Activated T-cell treated with anti-CD3 and anti-CD28 coated beads, Interleukin-2, amount 50 U/mL, for 1 hour (primary cell): Measurements from ENCODE around the gene ZW10.
"Not testable (repeated sequence)": the region's sequence is repeated elsewhere in the genome, so short reads cannot be mapped to it uniquely, and the experiment has no call there.

Experiments
- DNase-seq: peaks from one replicate; pipeline ENCODE4 v3.0.0-alpha.2; 2020

ZW10 gene

GRCh38 chr11:113773416-113774173, at the start of gene ZW10:
ZW10 (minus strand) TSS chr11:113773692; CDS start chr11:113773666, 26 bp downstream.
- DNase-seq, result peak; percentile 93

- DNase-seq, result no peak
Measured at GRCh38 chr11:113818426-113818825, 44.9 kb upstream of the ZW10 start.

- no peak for DNase-seq
Measured at GRCh38 chr11:113817626-113818025, 44.1 kb upstream of the ZW10 start.

- DNase-seq, result no peak
Measured at GRCh38 chr11:113817162-113817561, 43.7 kb upstream of the ZW10 start.

- DNase-seq, result no peak
Measured at GRCh38 chr11:113814181-113814580, 40.7 kb upstream of the ZW10 start.

GRCh38 chr11:113808931-113809330, 35.4 kb upstream of the ZW10 start:
- no peak for DNase-seq

GRCh38 chr11:113806406-113806805, 32.9 kb upstream of the ZW10 start:
- no peak for DNase-seq

GRCh38 chr11:113805640-113806039, 32.1 kb upstream of the ZW10 start:
- DNase-seq, result no peak

- no peak for DNase-seq
Measured at GRCh38 chr11:113802621-113803020, 29.1 kb upstream of the ZW10 start.

GRCh38 chr11:113796663-113797259, 23.3 kb upstream of the ZW10 start:
- no peak for DNase-seq

GRCh38 chr11:113789675-113790320, 16.3 kb upstream of the ZW10 start:
- no peak for DNase-seq

- not testable (repeated sequence) for DNase-seq
Measured at GRCh38 chr11:113789016-113789415, 15.5 kb upstream of the ZW10 start.

- DNase-seq, result no peak
Measured at GRCh38 chr11:113782134-113782533, 8.6 kb upstream of the ZW10 start.

GRCh38 chr11:113781682-113782081, 8.2 kb upstream of the ZW10 start:
- no peak for DNase-seq

GRCh38 chr11:113779496-113779895, 6.0 kb upstream of the ZW10 start, which contains the start of gene CLDN25:
CLDN25 (plus strand) TSS chr11:113779796; CDS start chr11:113779796, 0 bp downstream.
- DNase-seq, result no peak

- no peak for DNase-seq
Measured at GRCh38 chr11:113778111-113778910, 4.8 kb upstream of the ZW10 start.

GRCh38 chr11:113774174-113774503, 647 bp upstream of the ZW10 start:
- DNase-seq, result no peak

- DNase-seq, result no peak
Measured at GRCh38 chr11:113773092-113773415, 438 bp downstream of the ZW10 start.

- DNase-seq, result no peak
Measured at GRCh38 chr11:113771964-113772363, 1.5 kb downstream of the ZW10 start.

GRCh38 chr11:113764527-113765219, 8.8 kb downstream of the ZW10 start:
- DNase-seq, result no peak

GRCh38 chr11:113763040-113763439, 10.5 kb downstream of the ZW10 start:
- DNase-seq, result not testable (repeated sequence)

GRCh38 chr11:113760241-113760640, 13.3 kb downstream of the ZW10 start:
- no peak for DNase-seq

GRCh38 chr11:113752932-113753331, 20.6 kb downstream of the ZW10 start:
- DNase-seq, result no peak
